SU-DHL-6 (cell line): Measurements from ENCODE around the gene ADAM17.

Experiments
- CTCF ChIP-seq: fragments of 200-600 bp; sonication (generic); IDR thresholded peaks from one replicate; pipeline ENCODE4 v1.5.1; 2017; ENCODE audit warnings: antibody characterized with exemption, mild to moderate bottlenecking, low read length, moderate library complexity; ENCODE audit not compliant: insufficient read depth, poor library complexity, severe bottlenecking
- EZH2phosphoT487 ChIP-seq: fragments of 200-600 bp; sonication (generic), shearing (Covaris generic); conservative IDR thresholded peaks from 2 replicates; pipeline ENCODE4 v1.6.1; 2018; ENCODE audit warnings: mild to moderate bottlenecking, antibody characterized with exemption, low read length, moderate library complexity, mixed read lengths

DNA sequence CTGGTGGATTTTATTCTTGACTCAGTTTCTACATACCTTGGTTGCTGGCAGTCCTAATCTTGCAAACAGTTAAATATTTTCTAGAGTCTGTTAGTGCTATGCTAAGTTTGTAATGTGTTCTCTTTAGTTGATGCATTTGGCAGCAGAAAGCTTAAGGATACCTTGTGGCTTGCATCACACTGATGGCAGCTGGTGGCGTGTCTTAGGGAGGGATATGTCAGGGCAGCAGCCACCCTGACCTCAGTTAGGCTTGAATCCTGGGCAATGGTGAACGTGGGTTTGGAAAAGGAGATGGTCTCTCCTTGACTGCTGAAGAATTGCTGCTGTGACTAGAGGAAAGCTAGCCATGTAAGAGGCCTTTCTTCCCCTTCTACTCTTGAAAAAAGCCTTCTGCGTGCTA is 77.1 kb downstream of the ADAM17 start:
- TF ChIP-seq CTCF (no peak), EZH2phosphoT487 (no peak)
